Coronary artery (tissue), 2 donors: ENCODE results near the gene PANX2.
"Not testable (repeated sequence)": the region's sequence is repeated elsewhere in the genome, so short reads cannot be mapped to it uniquely, and the experiment has no call there.

Experiments used
- DNase-seq: peaks from one replicate; pipeline ENCODE4 v3.0.0-alpha.2; 2017; ENCODE audit warnings: low spot score
- H3K27ac ChIP-seq, 2 donors: fragments of 200-600 bp; sonication (generic); one replicate each; pipeline ENCODE4 v1.5.1; 2016 to 2019
- H3K4me3 ChIP-seq: fragments of 200-600 bp; sonication (generic); 2 replicates; pipeline ENCODE4 v1.5.1; 2016; ENCODE audit warnings: mild to moderate bottlenecking, moderate library complexity
- CTCF ChIP-seq: fragments of 200-600 bp; sonication (generic); IDR thresholded peaks from one replicate; pipeline ENCODE4 v1.5.1; 2019; ENCODE audit warnings: antibody characterized with exemption

The PANX2 gene

GRCh38 chr22:50141891-50142363 lies 28.6 kb upstream of the PANX2 start:
- peak; percentile 54 for DNase-seq
- no peak for TF ChIP-seq CTCF

GRCh38 chr22:50143096-50143495 lies 27.4 kb upstream of the PANX2 start:
- Histone ChIP-seq H3K27ac (no peak overlapping the region), H3K4me3 (no peak overlapping the region)
- DNase-seq: no peak
- TF ChIP-seq CTCF: no peak

More at GRCh38 chr22:50141891-50142363, 28.6 kb upstream of the PANX2 start:
- Histone ChIP-seq H3K4me3 (no peak overlapping the region), H3K27ac (no peak overlapping the region)

- no peak for TF ChIP-seq CTCF
- Histone ChIP-seq H3K27ac (no peak overlapping the region), H3K4me3 (no peak overlapping the region)
- no peak for DNase-seq
Measured at GRCh38 chr22:50144005-50144614, 26.4 kb upstream of the PANX2 start.

- H3K27ac ChIP-seq: no peak overlapping the region
- TF ChIP-seq CTCF: no peak
- peak; percentile 70 for DNase-seq
- no peak overlapping the region for H3K4me3 ChIP-seq
Measured at GRCh38 chr22:50145721-50146438, 24.7 kb upstream of the PANX2 start.

- no peak overlapping the region for H3K4me3 ChIP-seq
- DNase-seq: peak; percentile 68
- no peak overlapping the region for H3K27ac ChIP-seq
- TF ChIP-seq CTCF: peak; percentile 59
Measured at GRCh38 chr22:50146439-50147238, 23.9 kb upstream of the PANX2 start.

GRCh38 chr22:50147258-50148165 lies 23.0 kb upstream of the PANX2 start:
- not testable (repeated sequence) for H3K4me3 ChIP-seq, H3K27ac ChIP-seq
- DNase-seq: peak; percentile 69

GRCh38 chr22:50148166-50148500 lies 22.4 kb upstream of the PANX2 start:
- Histone ChIP-seq H3K4me3 (no peak overlapping the region), H3K27ac (no peak overlapping the region)
- TF ChIP-seq CTCF: no peak

More at GRCh38 chr22:50148166-50148500, 22.4 kb upstream of the PANX2 start:
- DNase-seq: peak; percentile 47
